GM21825 (cell line): ENCODE measurements around the gene KANK3.
"Not testable (repeated sequence)": the region's sequence is repeated elsewhere in the genome, so short reads cannot be mapped to it uniquely, and the experiment has no call there.

Experiments
- ATAC-seq: cut with Tn5 transposase; IDR thresholded peaks from one replicate; pipeline ENCODE4 v1.9.1; 2021; ENCODE audit warnings: mild to moderate bottlenecking, moderate library complexity; ENCODE audit not compliant: unreplicated experiment

Gene KANK3

DNA sequence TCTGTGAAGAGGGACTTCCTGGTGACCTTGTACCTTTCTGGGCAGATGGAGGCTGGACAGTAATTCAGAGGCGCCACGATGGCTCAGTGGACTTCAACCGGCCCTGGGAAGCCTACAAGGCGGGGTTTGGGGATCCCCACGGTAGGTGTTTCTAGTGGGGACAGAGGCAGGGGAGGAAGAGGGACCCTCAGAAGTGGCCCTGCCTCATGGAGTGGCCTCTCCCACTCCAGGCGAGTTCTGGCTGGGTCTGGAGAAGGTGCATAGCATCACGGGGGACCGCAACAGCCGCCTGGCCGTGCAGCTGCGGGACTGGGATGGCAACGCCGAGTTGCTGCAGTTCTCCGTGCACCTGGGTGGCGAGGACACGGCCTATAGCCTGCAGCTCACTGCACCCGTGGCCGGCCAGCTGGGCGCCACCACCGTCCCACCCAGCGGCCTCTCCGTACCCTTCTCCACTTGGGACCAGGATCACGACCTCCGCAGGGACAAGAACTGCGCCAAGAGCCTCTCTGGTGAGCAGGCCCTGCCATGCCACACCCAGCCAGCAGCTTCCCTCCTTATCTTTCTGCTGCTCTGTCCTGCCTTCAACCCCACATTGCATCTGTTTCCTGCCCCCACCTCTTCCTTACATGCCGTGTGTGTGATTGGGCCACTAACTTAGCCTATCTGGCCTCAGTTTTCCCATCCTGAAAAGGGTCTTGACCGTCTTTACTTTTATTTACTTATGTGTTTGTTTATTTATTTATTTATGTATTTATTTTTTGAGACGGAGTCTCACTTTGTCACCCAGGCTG is 28.1 kb upstream of the KANK3 start:
- ATAC-seq = no peak

DNA sequence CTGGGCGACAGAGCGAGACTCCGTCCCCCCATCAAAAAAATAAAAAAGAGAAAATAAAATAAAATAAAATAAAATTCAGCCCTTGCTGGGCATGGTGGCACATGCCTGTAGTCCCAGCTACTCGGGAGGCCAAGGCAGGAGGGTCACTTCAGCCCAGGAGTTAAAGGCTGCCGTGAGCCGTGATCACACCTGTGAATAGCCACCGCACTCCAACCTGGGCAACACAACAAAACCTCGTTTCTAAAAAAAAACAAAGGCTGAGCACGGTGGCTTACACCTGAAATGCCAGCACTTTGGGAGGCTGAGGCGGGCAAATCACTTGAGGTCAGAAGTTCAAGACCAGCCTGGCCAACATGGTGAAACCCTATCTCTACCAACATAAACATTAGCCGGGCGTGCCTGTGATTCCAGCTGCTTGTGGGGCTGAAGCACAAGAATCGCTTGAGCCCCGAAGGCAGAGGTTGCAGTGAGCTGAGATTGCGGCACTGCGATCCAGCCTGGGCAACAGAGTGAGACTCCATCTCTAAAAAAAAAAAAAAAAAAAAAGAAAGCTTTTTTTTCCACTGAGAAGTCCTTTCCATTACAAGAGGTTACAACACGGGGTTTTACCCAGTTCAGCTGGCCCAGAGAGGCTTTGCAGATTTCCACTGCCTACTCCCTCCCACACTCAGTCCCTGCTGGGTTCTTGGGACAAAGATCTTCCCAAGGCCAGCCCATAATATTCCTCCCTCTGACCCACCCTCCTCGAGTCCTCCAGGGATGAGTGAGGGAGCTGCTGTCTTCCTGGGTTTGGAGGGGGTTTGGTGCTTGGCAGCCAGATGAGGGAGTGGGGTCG is 27.3 kb upstream of the KANK3 start:
- ATAC-seq = no peak

DNA sequence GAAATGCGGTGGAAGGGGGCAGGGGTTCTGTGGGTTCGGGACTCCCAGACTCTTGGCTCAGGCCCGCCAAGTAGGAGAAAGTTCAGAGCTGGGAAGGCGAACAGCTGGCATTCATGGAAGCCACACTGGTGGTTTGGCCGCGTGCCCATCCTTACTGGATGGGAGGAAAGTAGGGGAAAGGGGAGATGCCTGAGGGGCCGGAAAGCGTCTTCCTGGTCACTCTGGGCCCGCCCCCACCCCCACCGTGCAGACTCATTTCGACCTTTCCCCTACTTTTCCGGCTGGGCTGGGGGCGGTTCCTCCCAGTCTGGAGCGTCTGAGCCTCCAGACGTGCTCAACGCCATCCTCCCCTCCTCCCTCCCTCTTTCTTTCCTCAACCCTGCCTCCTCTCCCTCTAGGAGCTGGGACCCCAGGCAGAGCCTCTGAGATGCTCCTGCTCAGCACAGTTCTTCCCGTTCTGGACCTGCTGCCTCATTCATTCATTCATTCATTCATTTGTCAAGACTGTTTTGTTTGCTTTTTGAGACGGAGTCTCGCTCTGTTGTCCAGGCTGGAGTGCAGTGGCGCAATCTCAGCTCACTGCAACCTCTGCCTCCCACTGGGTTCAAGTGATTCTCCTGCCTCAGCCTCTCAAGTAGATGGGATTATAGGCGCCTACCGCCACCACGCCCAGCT is 24.4 kb upstream of the KANK3 start:
- ATAC-seq = no peak

- ATAC-seq = no peak
These were observed 23.9 kb upstream of the KANK3 start for GRCh38 chr19:8366961-8367326.

- ATAC-seq = no peak
These were observed 23.1 kb upstream of the KANK3 start for GRCh38 chr19:8366121-8366581.

- ATAC-seq = no peak
These were observed 21.0 kb upstream of the KANK3 start, which contains the start of gene ANGPTL4 for GRCh38 chr19:8363803-8364771. ANGPTL4 (plus strand) TSS chr19:8364155; CDS start chr19:8364322, 167 bp downstream.

DNA sequence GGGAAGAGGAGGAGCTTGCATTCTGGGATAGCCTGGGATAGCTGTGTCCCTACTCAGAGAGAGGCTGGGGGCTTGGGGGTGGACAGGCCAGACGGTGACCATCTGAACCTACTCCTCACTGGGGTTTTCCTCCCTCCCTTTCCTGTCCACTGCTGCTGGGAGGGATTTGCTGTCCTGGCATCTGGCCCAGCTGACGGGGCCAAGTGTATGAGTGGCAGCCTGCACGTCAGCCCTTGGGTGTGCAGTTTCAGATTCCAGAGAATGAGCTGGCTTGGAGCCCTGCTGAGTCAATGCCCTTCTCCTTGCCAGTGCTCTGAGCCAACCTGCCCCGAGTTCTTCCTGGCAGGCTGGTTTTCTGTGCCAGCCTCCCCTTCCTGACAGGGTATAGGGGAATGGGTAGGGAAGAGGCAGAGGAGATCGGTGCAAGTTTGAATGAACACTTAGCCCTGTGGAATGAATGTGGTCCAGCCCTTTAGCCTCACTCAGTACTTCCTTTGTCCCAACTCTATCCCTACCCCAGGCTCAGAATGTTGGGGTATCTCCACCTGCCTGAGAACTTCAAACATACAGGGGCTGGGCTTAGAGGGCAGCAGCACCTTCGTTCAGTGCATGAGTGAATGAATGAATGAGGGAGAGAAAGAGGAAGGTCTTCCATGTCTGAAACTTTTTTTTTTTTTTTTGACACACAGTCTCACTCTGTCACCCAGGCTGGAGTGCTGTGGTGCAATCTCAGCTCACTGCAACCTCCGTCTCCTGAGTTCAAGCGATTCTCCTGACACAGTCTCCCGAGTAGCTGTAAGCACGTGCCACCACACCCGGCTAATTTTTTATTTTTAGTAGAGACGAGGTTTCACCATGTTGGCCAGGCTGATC is 19.1 kb upstream of the KANK3 start:
- no peak for ATAC-seq

DNA sequence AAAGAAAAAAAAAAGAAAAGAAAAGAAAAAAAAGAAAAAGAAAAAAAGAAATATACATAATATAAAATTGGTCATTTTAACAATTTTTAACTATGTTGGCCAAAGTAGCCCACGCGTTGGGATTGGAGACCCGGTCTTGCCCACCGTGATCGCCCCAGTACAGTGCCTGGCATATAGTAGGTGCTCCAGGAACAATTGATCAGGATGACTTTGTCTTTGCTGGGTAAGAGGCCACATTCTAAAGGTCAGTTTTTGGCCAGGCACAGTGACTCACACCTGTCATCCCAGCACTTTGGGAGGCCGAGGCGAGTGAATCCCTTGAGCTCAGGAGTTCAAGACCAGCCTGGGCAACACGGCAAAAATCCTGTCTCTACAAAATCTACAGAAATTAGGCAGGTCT is 17.1 kb upstream of the KANK3 start:
- no peak for ATAC-seq

GRCh38 chr19:8358948-8359347 is 15.9 kb upstream of the KANK3 start:
- ATAC-seq = no peak

GRCh38 chr19:8357007-8357521 is 14.0 kb upstream of the KANK3 start:
- no peak for ATAC-seq

GRCh38 chr19:8355631-8356402 is 12.8 kb upstream of the KANK3 start:
- ATAC-seq = no peak

DNA sequence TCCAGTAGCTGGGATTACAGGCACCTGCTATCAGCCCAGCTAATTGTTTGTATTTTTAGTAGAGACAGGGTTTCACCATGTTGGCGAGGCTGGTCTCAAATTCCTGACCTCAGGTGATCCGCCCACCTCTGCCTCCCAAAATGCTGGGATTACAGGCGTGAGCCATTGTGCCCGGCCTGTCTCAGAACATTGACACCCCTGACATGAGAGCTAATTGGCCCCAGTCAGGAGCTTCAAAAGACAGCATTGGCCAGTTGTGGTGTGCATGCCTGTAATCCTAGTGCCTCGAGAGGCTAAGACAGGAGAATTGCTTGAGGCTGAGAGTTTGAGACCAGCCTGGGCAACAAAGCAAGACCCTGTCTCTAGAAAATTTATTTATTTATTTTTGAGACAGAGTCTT is 9.8 kb upstream of the KANK3 start:
- ATAC-seq = not testable (repeated sequence)

DNA sequence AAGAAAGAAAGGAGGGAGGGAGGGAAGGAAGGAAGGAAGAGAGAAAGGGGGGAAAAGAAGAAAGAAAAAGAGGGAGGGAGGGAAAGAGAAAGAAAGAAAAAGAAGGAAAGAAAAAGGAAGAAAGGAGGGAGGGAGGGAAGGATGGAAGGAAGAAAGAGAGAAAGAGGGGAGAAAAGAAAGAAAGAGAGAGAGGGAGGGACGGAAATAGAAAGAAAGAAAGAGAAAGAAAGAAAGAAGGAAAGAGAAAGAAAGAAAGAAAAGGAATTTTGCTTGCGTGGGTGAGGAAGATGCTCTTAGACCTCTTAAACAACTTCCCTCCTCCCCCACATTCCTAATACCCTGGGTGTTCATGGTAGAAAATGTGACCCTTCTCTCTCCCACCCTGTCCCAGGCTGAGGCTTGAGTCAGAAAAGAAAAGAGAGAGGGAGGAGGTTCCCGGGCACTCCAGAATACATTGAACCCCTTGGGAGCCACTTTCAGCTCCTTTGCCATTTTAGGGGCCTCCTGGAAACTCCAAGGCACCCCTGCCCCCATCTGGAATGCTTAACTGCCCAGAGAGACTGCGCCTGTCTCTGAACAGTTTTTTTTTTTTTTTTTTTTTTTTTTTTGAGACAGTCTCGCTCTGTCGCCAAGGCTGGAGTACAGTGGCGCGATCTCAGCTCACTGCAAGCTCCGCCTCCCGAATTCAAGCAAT is 9.2 kb upstream of the KANK3 start:
- no peak for ATAC-seq

GRCh38 chr19:8349629-8350372 is 6.7 kb upstream of the KANK3 start:
- not testable (repeated sequence) for ATAC-seq

GRCh38 chr19:8343483-8343844 is 402 bp upstream of the KANK3 start:
- ATAC-seq = no peak

GRCh38 chr19:8342316-8342683 is 762 bp downstream of the KANK3 start:
- ATAC-seq = no peak

- ATAC-seq = not testable (repeated sequence)
These were observed 1.6 kb downstream of the KANK3 start for GRCh38 chr19:8341504-8341903.
